GM12891 (cell line): ENCODE results near the gene DCTN2.

Experiments used
- POLR2A ChIP-seq: IDR thresholded peaks from 2 replicates; pipeline ENCODE4 v1.6.1; 2011; ENCODE audit warnings: low read depth, low read length, control low read depth
- POLR2AphosphoS5 ChIP-seq: IDR thresholded peaks from 2 replicates; pipeline ENCODE4 v1.6.1; 2011; ENCODE audit warnings: low read depth, low read length, control low read depth
- SPI1 ChIP-seq: IDR thresholded peaks from 2 replicates; pipeline ENCODE4 v1.6.1; 2011; ENCODE audit warnings: low read depth, low read length, control low read depth
- TAF1 ChIP-seq: IDR thresholded peaks from 2 replicates; pipeline ENCODE4 v1.6.1; 2011; ENCODE audit warnings: low read depth, low read length, control low read depth

GRCh38 chr12:57580466-57580795 is 33.4 kb upstream of the DCTN2 start:
- TF ChIP-seq POLR2AphosphoS5 = no peak
- no peak for TF ChIP-seq POLR2A
- TF ChIP-seq TAF1 = no peak
- no peak for TF ChIP-seq SPI1
